GM19193 (cell line): ENCODE measurements around the gene RYR2.

ENCODE experiments used
- POLR2A ChIP-seq: IDR thresholded peaks from 4 replicates; pipeline ENCODE4 v1.6.1; 2011; ENCODE audit not compliant: insufficient read depth, insufficient read length; ENCODE audit errors: extremely low read depth

Gene RYR2

DNA sequence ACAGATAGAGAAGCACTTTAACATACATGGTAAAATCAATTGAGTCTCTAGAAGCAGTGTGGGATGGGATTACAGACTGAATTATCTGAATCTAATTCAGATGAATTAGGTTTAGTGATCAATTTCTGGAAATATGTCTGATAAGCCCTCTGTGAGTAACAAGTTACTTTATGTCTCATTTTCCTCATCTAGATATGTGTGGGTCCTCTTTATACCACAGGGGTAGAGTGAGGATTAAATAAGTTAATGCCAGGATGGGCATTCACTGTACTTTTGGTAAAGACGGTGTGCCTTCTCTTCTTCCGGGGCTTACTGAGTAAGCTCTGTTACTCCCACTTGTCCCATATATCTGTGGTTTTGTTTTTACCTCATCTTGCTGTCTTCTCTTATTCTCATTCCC, 225.8 kb downstream of the RYR2 start:
- no peak for TF ChIP-seq POLR2A

DNA sequence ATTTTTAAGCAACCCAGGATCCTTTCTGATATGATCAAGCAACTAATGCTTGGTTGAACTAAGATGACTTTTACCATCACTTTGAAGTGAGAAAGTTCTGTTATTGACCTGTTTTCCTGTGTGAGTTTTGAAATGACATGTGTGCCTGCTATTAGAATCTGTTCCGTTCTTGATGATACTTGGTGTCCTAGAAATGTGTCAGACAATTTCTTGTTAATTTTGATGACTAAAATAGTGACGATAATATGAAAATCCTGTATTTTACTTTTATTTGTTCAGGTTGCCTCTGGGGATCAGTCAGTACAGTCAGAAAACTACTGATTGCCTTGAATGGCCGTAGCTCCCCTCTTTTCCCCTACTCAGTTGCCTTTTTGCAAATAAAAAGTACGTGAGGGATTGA, 228.0 kb downstream of the RYR2 start:
- TF ChIP-seq POLR2A = no peak

DNA sequence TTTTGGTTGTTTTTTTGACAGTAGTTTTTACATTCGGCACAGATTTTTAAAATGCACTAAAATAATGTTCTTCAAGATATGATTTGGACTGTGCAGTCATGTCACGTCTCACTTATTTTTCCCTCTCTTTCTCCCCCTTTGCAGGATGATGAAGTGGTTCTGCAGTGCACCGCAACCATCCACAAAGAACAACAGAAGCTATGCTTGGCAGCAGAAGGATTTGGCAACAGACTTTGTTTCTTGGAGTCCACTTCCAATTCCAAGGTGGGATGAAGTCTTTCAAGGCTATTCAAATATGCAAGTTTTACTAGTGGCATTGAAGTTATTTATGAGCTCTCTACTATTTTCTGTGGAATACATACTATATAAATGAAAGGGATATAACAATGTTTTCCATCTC, 228.4 kb downstream of the RYR2 start:
- no peak for TF ChIP-seq POLR2A

DNA sequence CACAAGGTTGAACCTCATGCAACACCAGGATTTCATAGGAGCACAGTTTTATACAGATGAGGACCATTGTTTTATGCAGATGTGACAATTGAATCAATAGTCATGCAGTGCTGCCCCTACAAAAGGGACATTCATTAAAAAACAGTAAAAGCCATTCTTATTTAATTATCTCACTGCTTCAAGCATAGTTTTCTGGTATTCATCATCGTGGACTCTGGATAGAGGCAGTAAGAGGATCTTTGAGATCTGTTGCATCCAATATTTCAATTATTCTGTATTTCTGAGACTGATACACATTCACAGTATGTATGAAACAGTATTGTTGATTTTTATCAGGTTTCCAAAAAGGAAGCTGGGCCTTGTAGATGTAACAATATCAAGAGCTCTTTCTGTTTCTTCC, 237.6 kb downstream of the RYR2 start:
- no peak for TF ChIP-seq POLR2A

DNA sequence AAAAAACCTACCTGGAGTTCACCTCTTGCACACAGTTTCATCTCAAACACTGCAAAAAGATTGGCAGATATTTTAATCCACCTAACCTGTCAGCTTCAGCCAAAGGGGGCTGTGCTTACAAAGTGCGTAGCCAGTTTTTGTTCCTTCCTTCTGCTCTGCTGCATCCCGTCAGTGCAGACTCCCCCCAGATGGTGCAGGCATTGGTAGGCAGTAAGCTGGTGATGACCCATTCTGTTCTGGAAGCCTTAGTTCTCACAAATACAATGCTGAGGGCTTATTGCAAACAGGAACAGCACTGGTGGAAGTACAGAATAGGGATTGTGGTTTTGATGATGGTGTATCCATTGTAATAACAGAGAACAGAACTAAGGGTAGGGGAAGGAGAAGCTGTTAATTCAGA, 239.5 kb downstream of the RYR2 start:
- TF ChIP-seq POLR2A = no peak

DNA sequence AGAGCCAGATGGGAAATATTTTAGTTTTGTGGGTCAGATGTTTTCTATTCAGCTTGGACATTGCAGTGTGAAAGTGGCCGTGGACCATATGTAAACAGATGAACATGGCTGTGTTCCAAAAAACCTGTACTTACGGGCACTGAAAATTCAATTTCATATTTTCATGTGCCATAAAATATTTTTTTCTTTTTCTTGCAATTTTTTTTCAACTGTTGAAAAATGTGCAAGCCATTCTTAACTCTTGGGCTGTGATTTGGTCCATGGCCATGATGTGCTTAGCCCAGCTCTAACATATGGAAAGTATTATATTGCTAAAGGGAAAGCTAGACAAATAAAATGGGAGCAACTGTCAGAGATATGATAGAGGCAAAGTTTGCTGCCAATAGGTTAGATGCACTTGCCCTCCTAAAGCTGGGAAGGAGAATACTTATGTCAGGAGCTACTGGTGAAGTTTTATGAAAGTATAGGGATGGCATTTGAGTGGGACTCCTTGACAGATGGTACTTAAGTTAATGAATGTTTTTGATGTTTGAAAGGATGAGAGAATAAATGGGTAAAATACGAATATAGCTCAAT, 240.3 kb downstream of the RYR2 start:
- TF ChIP-seq POLR2A = no peak

DNA sequence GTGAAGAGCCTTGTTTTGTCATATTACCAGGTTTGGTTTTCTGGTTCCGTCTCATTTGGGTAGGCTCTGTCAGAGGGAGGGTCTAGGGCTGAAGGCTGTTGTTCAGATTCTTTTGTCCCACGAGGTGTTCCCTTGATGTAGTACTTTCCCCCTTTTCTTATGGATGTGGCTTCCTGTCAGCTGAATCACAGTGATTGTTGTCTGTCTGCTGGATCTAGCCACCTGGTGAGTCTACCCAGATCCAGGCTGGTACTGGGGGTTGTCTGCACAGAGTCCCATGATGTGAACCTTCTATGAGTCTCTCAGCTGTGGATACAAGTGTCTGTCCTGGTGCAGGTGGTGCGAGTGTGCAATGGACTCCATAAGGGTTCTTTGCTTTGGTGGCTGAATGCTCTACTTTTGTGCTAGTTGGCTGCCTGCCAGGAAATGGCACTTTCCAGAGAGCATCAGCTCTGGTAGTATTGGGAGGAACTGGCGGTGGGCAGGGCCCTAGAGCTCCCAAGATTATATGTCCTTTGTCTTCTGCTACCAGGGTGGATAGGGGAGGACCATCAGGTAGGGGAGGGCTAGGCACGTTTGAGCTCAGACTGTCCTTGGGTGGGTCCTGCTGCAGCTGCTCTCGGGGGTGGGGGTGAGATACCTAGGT, 246.0 kb downstream of the RYR2 start:
- no peak for TF ChIP-seq POLR2A

DNA sequence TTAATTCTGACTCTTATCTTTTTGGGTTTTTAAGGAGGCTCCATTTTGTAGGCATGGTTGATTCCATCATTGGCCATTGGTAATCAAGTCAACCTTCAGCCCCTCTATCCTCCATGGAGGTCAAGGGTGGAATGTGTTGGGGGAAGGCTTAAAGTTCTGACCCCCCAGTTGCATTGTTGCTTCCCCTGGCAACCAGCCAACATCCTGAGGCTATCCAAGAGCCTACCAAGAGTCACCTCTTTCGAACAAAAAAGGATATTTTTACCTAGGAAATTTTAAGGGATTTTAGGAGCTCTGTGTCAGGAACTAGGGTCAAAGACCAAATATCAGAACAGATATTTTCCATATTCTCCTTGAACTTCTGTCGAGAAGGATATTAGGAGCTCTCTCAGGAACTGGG, 251.8 kb downstream of the RYR2 start:
- no peak for TF ChIP-seq POLR2A

DNA sequence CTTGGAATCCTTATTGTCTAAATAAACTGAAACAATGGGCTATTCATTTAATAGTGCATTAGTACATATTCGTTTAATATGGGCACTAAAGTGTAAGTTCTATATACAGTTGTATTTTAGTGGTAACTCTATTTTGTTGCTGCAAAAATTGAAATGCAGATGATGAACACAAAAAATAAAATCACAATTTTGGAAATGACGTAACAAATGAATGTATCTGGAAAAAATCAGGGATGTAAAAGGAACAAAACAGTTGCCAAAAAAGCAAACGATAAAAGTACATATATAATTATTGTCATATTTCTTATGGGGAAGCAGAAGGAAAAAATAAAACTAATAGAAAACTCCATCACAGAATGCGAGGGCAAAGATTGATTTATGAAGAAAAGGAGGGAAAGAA, 254.9 kb downstream of the RYR2 start:
- TF ChIP-seq POLR2A = no peak

DNA sequence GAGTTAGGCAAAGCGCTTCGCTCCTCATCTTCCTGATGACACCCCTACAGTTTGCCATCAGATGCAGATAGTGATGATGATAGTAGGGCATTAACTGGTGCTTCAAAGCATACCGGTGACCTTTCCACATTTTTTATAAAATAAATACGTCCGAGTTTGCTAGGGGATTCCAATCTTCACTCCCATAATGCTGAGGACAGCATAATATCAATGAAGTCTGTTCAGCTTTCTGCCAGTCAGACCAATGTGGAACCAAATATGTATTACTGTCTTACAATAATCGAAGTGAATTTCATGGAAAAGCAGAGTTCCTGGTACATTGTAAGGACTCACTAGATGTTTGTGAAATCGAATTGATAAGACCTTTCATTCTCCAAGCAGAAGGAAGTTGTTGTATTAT, 258.7 kb downstream of the RYR2 start:
- no peak for TF ChIP-seq POLR2A

DNA sequence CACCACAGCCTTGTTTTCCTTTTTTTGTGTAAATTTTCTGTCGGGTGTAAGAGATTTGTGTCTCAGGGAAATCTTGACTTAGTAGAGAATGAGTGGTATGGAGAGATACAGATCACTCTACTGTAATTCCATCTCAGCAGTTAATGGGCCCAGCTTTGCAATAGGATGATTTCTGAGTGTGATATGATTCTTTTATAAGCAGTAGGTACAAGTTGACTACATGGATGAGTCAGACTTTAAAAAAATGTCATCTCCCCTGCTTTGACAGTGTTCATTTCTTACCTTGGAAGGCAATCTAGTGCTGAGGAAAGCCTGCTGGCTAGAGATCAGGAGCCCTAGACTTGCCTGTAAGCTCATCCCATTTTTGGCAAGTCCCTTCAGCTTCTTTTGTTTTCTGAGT, 261.9 kb downstream of the RYR2 start:
- no peak for TF ChIP-seq POLR2A

DNA sequence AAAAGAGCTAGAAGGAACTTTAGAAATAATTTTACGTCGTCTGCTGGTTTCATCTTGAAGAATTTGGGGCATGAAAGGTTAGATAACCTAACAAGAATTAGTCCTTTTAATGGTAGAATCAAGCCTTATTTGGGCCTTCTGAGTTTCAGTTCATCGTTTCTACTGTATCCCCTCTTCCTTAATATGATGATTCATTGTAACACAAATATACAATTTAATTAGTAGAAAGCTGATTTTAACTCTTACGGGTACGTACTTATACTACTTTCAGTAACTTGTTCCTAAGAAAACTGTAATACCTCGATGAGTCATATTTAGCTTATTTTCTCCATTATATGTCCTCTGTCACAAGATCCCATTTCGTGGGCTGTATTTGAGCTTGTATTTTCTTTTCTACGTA, 264.7 kb downstream of the RYR2 start:
- no peak for TF ChIP-seq POLR2A

DNA sequence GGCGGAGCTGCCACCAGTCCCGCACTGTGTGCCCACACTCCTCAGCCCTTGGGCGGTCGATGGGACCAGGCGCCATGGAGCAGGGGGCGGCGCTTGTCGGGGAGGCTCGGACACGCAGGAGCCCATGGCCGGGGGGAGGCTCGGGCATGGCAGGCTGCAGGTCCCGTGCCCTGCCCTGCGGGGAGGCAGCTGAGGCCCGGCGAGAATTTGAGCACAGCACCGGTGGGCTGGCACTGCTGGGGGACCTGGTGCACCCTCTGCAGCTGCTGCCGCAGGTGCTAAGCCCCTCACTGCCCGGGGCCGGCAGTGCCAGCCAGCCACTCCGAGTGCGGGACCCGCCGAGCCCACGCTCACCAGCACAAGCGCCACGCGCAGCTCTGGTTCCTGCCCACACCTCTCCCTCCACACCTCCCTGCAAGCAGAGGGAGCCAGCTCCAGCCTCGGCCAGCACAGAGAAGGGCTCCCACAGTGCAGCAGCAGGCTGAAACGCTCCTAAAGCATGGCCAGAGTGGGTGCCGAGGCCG, 267.7 kb downstream of the RYR2 start:
- TF ChIP-seq POLR2A = no peak

DNA sequence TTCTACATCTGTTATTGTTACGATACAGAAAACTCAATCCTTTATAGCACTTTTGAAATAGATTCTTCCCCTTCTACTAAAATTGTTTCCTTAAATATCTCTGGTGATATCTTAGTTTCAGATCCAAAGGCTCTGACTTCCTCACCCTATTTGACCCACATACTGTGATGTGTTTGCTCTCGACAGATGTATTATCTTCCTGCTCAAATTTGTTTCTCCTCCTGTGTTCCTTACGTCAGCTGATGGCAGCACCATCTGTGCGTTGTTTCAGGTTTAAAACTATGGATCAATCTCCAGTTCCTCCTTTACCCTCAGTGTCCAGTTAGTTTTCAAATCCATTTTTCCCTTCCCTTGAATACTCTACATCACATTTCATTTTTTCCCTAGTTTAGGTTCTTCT, 274.4 kb downstream of the RYR2 start:
- TF ChIP-seq POLR2A = no peak

DNA sequence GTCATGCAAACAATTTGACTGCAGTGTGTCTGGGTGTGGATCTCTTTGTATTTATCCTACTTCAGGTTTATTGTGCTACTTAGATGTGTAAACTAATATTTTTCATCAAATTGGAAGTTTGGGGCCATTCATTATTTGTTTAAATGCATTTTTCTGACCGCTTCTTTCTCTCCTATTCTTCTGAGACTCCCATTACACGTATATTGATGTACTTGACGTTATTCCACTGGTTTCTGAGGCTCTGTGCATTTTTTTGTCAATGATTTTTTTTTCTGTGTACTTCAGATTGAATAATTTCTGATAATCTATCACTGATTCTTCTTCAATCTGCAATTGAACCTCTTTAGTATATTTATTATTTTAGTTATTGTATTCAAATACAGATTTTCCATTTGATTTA, 276.8 kb downstream of the RYR2 start:
- no peak for TF ChIP-seq POLR2A

DNA sequence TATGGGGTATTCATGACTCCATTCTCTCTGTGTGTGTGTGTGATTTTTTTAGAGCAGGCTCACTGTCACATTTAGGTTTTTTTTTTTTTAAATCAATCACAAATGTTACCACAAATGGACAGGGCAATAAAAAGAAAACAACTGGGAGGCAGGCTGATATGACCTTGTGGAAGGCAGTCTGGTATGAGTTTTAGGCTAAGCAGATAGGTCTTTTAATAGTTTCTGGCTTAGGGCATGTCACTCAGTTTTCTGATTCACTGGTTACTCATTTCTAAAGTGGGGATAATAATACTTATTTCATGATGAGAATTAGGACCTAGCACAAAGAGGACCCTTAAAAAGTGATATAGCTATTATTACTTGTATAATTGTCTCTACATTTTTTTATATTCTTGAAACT, 278.9 kb downstream of the RYR2 start:
- no peak for TF ChIP-seq POLR2A

DNA sequence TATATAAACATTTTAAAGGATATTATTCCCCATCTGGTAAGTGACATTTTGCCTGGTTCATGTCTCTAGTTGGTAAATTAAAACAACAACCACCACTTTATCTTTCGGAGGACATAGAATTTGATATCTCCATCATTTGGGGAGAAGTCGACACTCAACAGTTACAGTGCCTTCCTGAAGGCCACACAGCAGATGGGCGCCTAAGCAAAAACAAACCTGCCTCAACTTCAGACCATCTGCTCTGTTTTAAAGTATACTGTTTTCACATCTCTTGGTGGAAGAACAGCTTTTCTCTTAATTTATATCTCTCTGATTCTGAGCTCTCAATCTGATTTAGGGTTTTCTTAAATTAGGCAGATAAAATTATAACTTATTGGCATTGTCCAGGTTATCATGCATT, 282.2 kb downstream of the RYR2 start:
- no peak for TF ChIP-seq POLR2A
